GM21576 (cell line): ENCODE results near the gene KSR2.
"Not testable (repeated sequence)": the region's sequence is repeated elsewhere in the genome, so short reads cannot be mapped to it uniquely, and the experiment has no call there.

ENCODE experiments used
- ATAC-seq: cut with Tn5 transposase; IDR thresholded peaks from one replicate; pipeline ENCODE4 v1.9.1; 2021; ENCODE audit warnings: mild to moderate bottlenecking, moderate library complexity; ENCODE audit not compliant: unreplicated experiment

The KSR2 gene

DNA sequence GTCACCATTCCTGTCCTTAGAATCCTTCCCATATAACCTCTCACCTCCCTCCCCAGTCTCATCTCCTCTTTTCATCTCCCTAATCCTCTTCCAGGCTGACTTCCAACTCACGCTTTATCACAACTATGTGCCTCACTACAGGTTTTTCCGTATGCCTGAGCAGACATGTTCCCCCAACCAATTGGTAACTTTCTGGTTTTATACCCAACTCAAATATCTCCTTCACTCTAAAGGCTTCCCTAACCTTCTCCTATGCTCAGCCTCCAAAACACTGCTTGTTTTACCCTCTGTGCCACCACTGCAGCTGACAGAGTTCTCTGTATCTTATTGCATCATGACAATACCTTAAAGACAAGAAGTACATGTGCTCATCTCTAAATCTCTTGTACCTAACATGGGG, 139.7 kb downstream of the KSR2 start:
- no peak for ATAC-seq

DNA sequence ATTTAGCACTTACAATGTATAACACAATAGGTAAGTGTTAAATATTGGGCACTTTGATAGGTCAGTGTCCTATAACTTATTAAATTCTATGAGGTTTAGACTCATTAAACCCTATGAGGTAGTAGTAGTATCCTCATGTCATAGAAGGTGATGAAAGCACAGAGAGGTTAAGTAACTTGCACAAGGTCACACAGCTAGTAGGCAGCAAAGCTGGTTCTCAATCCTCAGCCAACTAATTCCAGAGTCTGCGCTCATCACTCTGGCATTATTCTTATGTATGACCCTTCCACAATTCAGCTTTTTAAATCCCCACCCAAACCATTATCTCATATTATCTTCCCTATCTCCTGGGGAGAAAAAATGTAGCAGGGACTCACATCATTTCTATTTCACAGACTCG, 141.1 kb downstream of the KSR2 start:
- ATAC-seq: no peak

DNA sequence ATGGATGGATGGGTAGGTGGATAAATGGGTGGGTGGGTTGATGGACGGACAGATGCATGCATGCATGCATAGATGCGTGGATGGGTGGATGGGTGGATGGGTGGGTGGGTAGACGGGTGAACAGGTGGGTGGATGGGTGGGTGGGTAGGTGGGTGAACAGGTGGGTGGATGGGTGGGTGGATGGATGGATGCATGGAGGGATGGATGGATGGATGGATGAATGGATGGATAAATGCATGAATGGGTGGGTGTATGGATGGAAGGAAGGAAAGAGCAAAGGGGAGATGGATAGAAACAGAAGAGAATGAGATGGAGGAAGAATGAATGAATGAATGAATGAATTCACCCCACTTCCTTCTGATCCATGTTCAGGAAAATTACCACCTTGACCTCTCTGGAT, 143.0 kb downstream of the KSR2 start:
- no peak for ATAC-seq

DNA sequence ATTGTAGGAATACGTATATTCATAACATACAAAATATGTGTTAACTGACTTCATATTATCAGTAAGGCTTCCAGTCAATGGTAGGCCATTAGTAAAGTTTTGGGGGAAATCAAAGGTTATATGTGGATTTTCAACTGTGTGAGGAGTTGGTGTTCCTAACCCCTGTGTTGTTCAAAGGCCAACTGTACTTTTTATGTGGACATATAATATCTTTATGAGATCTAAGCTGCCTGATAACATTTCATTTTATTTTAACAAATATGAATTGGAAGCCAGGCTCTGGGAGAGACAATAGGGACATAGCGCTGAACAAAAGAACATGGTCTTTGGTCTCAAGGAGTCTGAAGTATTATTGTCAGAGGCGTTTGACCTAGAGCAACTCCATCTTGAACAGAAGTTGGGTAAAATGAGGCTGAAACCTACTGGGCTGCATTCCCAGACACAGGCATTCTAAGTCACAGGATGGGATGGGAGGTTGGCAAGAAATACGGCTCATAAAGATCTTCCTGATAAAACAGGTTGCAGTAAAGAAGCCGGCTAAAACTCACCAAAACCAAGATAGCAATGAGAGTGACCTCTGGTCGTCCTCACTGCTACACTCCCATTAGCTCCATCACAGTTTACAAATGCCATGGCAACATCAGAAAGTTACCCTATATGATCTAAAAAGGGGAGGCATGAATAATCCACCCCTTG, 147.2 kb downstream of the KSR2 start:
- ATAC-seq: no peak

DNA sequence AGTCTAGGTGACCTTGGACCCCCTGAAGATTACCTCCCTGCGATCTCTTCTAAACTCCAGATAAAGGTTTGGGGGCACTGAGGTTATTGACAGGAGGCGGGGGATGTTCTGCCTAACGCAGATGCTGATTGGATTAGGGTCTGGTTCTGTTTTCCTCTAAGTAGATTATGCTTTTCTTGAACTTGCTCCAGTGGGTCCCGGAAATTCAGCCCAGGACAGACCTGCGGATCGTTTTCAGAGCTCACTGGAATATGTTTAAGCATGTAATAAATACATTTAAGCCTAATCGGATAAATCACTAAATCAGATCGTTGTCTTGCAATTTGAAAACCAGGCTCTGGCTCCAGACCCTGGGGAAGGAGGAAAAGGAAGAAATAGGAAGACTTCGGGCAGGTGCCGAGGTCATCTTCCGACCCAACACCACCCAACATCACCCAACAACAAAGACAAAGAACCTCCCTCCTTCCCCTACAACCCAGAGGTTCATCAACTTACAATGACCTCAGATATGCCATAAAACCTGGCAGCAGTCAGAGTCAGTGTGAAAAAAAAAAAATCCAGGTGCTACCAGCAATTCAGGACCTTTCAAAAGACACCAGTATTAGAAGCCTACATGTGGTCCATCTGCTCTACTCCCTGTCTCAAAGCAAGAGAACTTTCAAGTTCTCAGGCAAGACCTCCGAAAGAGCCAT, 148.4 kb downstream of the KSR2 start:
- ATAC-seq: no peak

DNA sequence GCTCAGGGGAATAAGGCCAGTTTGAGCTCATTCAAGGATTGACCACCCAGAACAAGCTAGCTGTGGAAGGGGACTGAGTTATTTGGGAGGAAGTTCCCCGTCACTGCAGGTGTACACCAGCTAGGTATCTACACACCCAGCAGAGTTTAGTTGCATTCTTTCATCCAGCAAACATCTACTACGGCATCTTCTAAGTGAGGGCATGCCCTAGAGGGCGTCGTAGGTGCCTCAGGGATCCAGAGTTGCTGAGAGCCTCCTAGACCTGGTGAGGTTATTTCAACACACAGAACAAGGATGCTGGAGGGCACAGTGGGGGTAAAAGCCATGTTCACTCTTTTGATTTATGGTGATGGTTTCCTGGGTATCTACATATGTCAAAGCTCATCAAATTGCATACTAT, 149.6 kb downstream of the KSR2 start:
- no peak for ATAC-seq

- no peak for ATAC-seq
Measured at GRCh38 chr12:117818400-117818799, 150.4 kb downstream of the KSR2 start.

DNA sequence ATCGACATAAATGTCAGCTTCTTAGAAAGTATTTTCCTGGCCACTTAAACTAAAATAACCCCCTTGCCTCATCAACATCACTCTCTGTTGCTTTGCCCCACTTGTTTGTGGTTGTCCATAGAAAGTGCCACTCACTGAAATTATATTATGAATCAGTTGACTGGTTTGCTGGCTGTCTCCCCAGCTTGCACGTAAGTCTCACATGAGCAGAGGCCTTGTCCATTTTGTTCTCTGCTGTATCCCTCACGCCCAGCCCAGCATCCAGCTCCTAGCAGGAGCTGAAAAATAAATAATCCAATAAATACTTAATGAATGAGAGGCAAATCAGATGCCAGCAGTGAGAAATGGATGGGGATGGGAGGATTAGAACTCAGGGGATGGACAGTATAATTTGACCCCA, 159.3 kb downstream of the KSR2 start:
- ATAC-seq: no peak

DNA sequence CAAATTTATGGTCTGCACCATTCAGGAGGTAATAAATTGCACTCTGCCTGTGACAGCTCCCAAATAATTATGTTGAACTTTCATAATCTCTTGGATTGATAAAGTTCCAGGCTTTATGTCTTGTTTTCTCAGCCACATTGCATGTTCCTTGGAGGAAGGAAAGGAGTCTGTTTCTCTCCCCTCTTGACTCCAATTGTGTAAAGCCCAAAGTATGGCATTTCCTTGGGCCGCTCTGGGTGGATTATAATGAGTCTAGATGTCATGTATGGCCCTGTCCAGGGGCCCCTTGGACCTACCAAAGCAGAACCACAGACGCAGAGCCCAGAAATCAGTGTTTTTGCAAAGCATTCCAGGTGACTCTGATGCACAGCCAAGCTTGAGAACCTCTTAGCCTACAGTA, 160.8 kb downstream of the KSR2 start:
- ATAC-seq: no peak

DNA sequence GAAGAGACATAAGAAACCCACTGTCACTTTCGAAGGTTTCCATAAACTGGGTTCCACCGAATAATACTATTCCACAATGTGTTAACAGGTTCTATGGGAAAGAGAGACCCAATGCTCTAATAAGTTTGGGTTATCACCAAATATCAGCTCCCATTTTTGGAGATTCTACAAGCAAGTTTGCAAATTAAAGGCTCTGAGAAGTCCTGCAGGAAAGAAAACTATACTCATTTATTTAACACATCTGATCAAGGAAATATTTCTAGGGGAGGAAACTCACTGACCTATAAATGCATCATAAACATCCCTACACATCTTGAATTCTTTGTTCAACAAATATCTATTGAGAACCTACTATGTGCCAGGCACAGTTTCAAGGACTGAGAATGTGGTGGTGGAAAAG, 161.4 kb downstream of the KSR2 start:
- no peak for ATAC-seq

DNA sequence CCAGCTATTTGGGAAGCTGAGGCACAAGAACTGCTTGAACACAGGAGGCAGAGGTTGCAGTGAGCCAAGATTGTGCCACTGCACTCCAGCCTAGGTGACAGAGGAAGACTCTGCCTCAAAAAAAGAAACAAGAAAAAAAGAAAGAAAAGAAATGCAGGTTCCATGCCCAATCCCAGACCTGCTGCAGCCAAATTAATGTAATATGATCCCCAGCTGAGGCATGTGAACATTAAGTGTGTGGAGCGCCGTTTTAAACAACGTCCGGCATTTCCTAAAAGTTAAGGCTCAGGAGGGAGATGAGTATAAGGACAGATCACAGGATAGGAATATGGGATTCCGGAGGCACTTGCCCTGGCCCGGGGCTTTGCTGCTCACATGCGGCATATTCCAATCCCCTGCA, 162.9 kb downstream of the KSR2 start:
- ATAC-seq: no peak

DNA sequence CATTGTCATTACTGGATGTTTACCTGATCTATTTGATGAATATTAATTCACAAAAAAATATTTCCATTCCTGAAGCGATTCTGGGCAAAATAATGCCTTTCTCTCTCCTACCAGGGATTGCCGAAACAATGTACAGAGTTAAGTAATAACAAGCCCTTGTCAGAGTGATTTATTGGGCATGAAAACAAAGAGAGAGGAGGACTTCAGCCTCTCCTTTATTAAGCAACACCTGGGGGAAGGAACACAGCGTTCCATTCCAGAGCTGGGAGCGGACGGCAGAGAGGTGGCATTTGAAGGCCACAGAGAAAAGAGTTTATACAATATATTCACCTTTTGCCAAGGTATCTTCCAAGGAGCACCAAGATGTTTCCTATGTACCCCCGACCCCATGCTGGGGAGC, 165.8 kb downstream of the KSR2 start:
- no peak for ATAC-seq

DNA sequence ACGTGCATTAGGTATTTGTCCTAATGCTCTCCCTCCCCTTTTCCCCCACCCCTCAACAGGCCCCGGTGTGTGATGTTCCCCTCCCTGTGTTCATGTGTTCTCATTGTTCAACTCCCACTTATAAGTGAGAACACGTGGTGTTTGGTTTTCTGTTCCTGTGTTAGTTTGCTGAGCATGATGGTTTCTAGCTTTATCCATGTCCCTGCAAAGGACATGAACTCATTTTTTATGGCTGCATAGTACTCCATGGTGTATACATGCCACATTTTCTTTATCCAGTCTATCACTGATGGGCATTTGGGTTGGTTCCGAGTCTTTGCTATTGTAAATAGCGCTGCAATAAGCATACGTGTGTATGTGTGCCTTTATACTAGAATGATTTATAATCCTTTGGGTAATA, 168.1 kb downstream of the KSR2 start:
- not testable (repeated sequence) for ATAC-seq

DNA sequence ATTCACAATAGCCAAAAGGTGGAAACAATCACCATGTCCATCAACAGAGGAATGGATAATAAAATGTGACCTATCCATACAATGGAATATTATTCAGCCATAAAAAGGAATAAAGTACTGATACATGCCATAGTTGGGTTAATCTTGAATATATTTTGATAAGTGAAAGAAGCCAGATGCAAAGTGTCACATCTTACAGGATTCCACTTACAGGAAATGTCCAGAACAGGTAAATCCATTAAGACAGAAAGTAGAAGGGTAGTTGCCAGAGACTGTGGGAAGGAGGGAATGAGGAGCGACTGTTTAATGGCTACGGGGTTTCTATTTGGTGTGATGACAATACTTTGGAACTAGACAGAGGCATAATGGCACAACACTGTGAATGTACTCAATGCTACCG, 171.6 kb downstream of the KSR2 start:
- no peak for ATAC-seq

DNA sequence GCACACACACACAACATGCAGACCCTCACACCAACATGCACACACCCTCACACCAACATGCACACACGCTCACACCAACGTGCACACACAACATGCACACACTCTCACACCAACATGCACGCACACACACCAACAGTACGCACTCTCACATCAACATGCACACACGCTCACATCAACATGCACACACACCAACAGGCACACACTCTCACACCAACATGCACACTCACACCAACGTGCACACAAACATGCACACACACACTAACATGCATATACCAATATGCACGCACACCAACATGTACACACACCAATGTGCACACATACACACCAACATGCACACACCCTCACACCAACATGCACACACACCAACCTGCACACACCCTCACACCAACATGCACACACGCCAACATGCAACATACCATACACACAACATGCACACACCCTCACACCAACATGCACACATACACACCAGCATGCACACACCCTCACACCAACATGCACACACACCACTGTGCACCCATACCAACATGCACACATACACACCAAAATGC, 175.8 kb downstream of the KSR2 start:
- ATAC-seq: no peak

GRCh38 chr12:117792471-117792870, 176.3 kb downstream of the KSR2 start:
- ATAC-seq: no peak

DNA sequence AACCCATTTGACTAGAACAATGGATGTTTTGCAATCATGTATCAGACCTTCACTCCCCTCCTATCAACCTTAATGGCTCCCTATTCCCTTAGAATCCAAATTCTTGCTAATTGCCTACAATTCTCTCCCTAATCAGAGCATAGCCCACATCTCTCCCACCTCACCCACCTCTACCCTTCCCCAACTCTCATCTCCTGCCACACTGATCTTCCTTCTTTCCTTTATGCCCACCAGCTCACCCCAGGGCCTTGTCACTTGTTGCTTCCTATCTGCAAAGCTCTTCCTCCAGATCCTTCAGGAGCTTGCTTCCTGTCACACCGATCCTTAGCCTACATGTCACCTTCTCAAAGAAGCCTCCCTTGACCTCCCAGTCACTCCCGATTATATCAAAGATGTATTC, 177.8 kb downstream of the KSR2 start:
- ATAC-seq: no peak

GRCh38 chr12:117790198-117790597, 178.6 kb downstream of the KSR2 start:
- no peak for ATAC-seq

- no peak for ATAC-seq
Measured at GRCh38 chr12:117789195-117789912, 179.4 kb downstream of the KSR2 start.

- ATAC-seq: no peak
Measured at GRCh38 chr12:117778656-117779055, 190.1 kb downstream of the KSR2 start.

GRCh38 chr12:117774941-117775775, 193.6 kb downstream of the KSR2 start:
- no peak for ATAC-seq
